Transverse colon (tissue), 4 donors: ENCODE data around the gene ASTN1.

Experiments used
- EP300 ChIP-seq: sonication (generic); formaldehyde crosslinking; IDR thresholded peaks from one replicate; pipeline ENCODE4 v1.6.1; 2017; ENCODE audit warnings: antibody characterized with exemption, low read depth
- POLR2A ChIP-seq: fragments of 450-650 bp; IDR thresholded peaks from one replicate; pipeline ENCODE4 v1.6.1; 2016; ENCODE audit warnings: antibody characterized with exemption, mild to moderate bottlenecking, moderate library complexity
- POLR2AphosphoS5 ChIP-seq, 3 donors: sonication (generic); formaldehyde crosslinking; IDR thresholded peaks; one replicate each; pipeline ENCODE4 v1.6.1; 2016; ENCODE audit warnings: antibody characterized with exemption in 3 of 3
- TF ChIP-seq, protein P1 (sequence below), 5 experiments: fragments of 200-600 bp in 3 of 5; fragments of 450-650 bp in 2 of 5; sonication (generic) in 3 of 5; IDR thresholded peaks; 1 replicate in 2 of 5; 2 replicates in 3 of 5; pipeline ENCODE4 v1.5.1; 2016 to 2017; ENCODE audit warnings: antibody characterized with exemption in 5 of 5, inconsistent platforms in 3 of 5, mild to moderate bottlenecking in 2 of 5, moderate library complexity in 1 of 5

DNA sequence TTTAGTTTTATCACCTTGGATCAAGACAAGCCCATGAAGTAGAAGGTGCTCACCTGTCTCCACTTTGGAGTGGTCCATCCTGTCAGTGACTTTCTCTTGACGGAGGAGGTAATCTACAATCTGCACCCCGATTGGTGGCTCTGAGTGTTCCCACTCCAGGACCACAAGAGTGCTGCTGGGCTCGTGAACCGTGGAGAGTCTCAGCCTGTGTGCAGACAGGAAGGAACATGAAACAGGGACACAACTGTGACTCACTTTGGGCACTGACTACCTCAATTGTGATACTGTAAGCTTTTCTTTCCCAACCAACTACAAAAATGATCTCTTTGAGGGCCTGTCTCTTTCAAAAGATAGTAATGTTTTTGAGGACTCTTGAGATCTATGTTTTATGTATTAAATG, 280.2 kb downstream of the ASTN1 start:
- TF ChIP-seq POLR2A: no peak
- TF ChIP-seq, protein P1, sequence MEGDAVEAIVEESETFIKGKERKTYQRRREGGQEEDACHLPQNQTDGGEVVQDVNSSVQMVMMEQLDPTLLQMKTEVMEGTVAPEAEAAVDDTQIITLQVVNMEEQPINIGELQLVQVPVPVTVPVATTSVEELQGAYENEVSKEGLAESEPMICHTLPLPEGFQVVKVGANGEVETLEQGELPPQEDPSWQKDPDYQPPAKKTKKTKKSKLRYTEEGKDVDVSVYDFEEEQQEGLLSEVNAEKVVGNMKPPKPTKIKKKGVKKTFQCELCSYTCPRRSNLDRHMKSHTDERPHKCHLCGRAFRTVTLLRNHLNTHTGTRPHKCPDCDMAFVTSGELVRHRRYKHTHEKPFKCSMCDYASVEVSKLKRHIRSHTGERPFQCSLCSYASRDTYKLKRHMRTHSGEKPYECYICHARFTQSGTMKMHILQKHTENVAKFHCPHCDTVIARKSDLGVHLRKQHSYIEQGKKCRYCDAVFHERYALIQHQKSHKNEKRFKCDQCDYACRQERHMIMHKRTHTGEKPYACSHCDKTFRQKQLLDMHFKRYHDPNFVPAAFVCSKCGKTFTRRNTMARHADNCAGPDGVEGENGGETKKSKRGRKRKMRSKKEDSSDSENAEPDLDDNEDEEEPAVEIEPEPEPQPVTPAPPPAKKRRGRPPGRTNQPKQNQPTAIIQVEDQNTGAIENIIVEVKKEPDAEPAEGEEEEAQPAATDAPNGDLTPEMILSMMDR (IDR thresholded peaks at IDR 0.05): no peak
- TF ChIP-seq EP300: no peak
- no peak for TF ChIP-seq POLR2AphosphoS5 (IDR thresholded peaks at IDR 0.05)
